ENCODE measurements around the gene FRY.

The FRY gene

DNA sequence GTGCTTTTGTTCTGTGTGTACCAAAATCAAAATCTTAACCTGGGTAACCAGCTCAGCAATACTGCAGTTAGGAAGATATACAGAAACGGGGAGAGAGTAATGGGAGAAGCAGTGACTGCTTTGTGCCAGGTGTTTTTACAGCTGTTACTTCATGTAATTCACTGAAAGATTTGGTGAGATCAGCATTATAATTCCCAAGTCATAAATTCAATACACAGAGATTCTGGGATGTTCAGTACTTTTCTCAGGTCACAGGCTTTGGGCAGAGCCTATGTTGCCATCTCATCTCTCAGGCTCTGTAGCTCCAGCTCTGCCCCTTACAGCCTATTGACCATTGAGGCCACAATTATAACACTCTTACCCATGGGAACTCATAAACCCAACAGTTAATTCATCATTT lies 145.1 kb downstream of the FRY start:
- CTCF ChIA-PET: interaction anchor here (1.8 kb wide), 1 partner anchor 11 kb away, joined by 5 read pairs; no protein-coding TSS in a partner anchor
- no peak for DNase-seq
- no peak overlapping the region for H3K27ac Mint-ChIP-seq
- no peaks in the 10 kb centered on the region for H3K36me3 Mint-ChIP-seq
- no peaks in the 10 kb centered on the region for H3K4me1 Mint-ChIP-seq
- no peaks in the 10 kb centered on the region for H3K9me3 Mint-ChIP-seq
- no peak overlapping the region for H3K4me3 Mint-ChIP-seq
- no peaks in the 10 kb centered on the region for H3K27me3 Mint-ChIP-seq

DNA sequence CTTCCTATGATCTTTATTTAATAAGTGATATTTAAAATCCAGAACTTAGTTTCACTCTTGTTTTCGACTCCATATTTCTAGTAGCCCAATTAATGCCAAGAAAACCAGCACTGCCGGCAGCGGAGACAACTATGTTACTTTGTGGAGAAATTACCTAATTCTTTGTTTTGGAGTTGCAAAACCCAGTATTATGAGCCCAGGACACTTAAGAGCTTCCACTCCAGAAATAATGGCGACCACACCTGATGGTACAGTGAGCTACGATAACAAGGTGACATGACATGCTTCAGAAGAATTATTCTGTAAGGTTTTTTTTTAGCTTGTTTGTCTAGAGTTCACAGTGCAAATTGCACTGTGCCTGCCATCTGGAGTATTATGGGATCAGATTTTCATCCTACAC lies 147.2 kb downstream of the FRY start:
- CTCF ChIA-PET: interaction anchor here (0.7 kb wide), 1 partner anchor 220 kb away, joined by 3 read pairs; no protein-coding TSS in a partner anchor
- DNase-seq: no peak
- Mint-ChIP-seq H3K4me1 (no peaks in the 10 kb centered on the region), H3K27ac (no peak overlapping the region), H3K4me3 (no peak overlapping the region), H3K36me3 (no peaks in the 10 kb centered on the region), H3K9me3 (no peaks in the 10 kb centered on the region), H3K27me3 (no peaks in the 10 kb centered on the region)

DNA sequence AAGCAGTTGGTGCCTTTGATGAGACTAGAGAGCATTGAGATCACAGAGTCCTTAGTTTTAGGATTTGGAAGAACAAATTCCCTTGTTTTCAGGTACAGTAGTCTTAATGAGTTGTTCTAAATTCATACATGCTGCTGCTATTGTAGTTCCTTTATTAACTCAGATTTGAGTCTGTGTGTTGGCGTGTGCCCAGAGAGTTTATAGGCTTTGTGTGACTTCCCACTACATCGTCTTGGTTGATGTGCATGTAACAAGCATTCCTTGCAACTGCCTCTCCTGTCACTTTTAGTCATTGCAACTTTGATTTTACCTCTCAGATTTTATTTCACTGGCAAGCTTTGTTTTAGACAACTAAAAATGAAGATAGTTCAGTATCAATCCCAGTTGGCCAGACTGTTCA lies 148.1 kb downstream of the FRY start:
- CTCF ChIA-PET: no interaction called here
- Mint-ChIP-seq H3K36me3 (no peaks in the 10 kb centered on the region), H3K4me1 (no peaks in the 10 kb centered on the region), H3K27ac (no peak overlapping the region), H3K27me3 (no peaks in the 10 kb centered on the region), H3K9me3 (no peaks in the 10 kb centered on the region), H3K4me3 (no peak overlapping the region)
- no peak for DNase-seq

DNA sequence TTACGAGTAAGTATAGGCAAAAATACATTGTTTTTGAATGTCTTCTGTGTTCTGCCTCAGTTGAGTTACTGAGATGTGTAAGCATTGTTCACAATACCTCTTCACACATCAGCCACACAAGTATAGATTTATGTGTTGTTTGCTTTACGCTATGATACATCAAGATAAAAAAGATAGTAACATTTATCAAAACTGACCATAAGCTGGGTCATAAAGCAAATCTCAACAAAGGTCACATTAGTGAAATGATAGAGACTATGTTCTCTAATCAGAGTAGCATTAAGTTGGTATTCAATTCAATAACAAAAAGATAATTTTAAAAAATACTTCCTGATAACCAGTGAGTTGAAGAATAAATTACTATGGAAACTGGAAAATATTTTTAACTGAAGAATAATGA lies 156.1 kb downstream of the FRY start:
- no peak for DNase-seq
- Mint-ChIP-seq H3K9me3 (no peaks in the 10 kb centered on the region), H3K4me3 (no peak overlapping the region), H3K27me3 (no peaks in the 10 kb centered on the region), H3K27ac (no peak overlapping the region), H3K36me3 (no peaks in the 10 kb centered on the region), H3K4me1 (no peaks in the 10 kb centered on the region)
- CTCF ChIA-PET: no interaction called here

DNA sequence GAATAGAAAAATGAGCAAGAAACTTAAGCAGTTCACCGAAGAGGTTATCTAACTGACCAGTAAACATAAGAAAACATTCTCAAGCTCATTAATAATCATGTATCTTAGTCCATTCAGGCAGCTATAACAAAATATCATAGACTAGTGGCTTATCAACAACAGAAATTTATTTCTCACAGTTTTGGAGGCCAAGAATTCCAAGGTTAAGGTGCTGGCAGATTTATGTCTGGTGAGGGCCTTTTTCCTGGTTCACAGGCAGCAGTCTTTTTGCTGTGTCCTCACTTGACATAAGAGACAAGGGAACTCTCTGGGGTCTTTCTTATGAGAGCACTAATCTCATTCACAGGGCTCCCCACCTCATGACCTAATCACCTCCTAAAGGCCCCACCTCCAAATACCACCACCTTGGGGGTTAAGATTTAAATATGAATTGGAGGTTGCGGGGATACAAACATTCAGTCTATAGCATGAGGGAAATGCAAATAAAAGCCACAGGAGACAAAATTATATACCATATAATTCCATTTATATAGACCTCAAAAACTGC lies 160.0 kb downstream of the FRY start:
- no peaks in the 10 kb centered on the region for H3K4me1 Mint-ChIP-seq
- H3K36me3 Mint-ChIP-seq: no peaks in the 10 kb centered on the region
- H3K9me3 Mint-ChIP-seq: no peaks in the 10 kb centered on the region
- no peak overlapping the region for H3K27ac Mint-ChIP-seq
- H3K4me3 Mint-ChIP-seq: no peak overlapping the region
- CTCF ChIA-PET: no interaction called here
- no peaks in the 10 kb centered on the region for H3K27me3 Mint-ChIP-seq
- no peak for DNase-seq

DNA sequence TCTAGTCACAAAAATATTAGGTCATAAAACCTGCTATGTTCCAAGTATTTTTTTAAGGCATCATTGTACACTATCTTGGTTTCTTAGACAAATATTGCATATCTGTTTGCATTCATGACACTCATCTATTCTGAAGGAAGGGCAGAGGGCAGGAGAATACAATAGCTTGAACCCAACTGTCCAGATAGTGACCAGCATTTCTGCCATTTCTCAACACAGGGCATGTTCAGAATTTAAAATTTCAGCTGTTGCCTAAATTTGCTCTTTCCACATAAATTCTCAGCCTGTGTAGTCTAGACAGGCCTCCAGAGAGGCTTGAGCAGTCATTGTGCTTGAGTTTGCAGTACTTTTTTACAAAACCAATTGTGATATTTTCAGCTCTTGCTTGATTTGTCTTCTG lies 164.1 kb downstream of the FRY start:
- Mint-ChIP-seq H3K36me3 (no peaks in the 10 kb centered on the region), H3K27ac (no peak overlapping the region), H3K27me3 (no peaks in the 10 kb centered on the region), H3K4me1 (no peaks in the 10 kb centered on the region), H3K4me3 (no peak overlapping the region), H3K9me3 (no peaks in the 10 kb centered on the region)
- CTCF ChIA-PET: no interaction called here
- no peak for DNase-seq

DNA sequence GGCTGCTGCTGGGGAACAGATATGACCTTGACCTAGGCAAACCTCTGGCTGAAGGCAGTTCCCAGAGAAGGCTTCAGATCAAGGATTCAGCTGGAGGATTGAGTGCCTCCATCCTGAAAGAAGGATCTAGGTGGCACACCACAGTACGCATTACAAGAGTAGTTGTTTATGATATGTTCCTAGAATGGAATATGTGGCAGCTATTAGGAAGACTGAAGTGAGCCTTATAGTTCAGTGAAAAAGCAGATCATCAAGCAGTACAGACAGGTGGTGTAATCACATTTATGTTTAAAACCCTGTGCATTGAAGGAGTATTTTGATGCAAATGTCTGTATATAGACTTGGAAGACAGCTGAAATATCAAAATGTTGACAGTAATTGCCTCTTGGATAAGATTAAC lies 167.6 kb downstream of the FRY start:
- no peaks in the 10 kb centered on the region for H3K36me3 Mint-ChIP-seq
- H3K27ac Mint-ChIP-seq: no peak overlapping the region
- no peaks in the 10 kb centered on the region for H3K27me3 Mint-ChIP-seq
- CTCF ChIA-PET: no interaction called here
- DNase-seq: no peak
- H3K4me1 Mint-ChIP-seq: no peaks in the 10 kb centered on the region
- no peaks in the 10 kb centered on the region for H3K9me3 Mint-ChIP-seq
- H3K4me3 Mint-ChIP-seq: no peak overlapping the region

DNA sequence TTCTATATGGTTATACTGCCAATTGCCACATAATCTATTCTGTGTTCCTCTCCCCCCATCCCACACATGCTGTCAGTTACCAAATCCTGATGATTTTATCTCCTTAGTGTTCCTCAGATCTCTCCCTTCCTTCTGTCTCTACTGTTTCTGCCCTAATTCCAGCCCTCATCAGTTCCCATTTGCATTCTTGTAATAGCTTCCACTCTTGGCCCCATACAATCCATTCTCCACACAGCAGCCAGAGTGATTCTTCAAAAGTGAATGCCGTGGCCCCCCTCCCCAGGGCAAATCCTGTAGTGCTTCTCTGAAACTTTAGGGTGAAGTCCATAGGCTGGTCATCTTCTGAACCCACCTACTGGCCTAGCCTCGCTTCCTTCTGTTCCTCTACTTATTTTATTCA lies 169.2 kb downstream of the FRY start:
- Mint-ChIP-seq H3K9me3 (no peaks in the 10 kb centered on the region), H3K27ac (no peak overlapping the region), H3K36me3 (no peaks in the 10 kb centered on the region), H3K4me1 (no peaks in the 10 kb centered on the region), H3K4me3 (no peak overlapping the region), H3K27me3 (no peaks in the 10 kb centered on the region)
- DNase-seq: no peak
- CTCF ChIA-PET: no interaction called here

DNA sequence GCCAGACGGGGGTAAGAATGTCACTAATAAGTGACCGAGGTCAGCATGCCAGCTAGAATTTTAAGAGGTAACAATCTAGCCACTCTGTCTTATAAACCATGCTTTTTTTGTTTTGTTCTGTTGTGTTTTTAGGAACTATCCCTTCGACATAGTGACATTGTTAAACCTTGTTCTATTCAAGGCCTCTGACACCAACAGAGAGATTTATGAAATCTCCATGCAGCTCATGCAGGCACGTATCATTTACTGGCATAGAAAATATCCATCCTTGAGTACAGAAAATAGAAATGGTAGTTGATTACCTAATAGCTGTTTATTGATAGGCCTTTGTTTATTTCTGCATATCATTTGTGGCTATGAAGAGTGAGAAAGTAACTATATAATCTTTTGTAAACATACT lies 170.2 kb downstream of the FRY start:
- no peak for DNase-seq
- CTCF ChIA-PET: no interaction called here
- H3K4me3 Mint-ChIP-seq: no peak overlapping the region
- no peaks in the 10 kb centered on the region for H3K9me3 Mint-ChIP-seq
- no peak overlapping the region for H3K27ac Mint-ChIP-seq
- no peaks in the 10 kb centered on the region for H3K4me1 Mint-ChIP-seq
- H3K27me3 Mint-ChIP-seq: no peaks in the 10 kb centered on the region
- H3K36me3 Mint-ChIP-seq: no peaks in the 10 kb centered on the region

DNA sequence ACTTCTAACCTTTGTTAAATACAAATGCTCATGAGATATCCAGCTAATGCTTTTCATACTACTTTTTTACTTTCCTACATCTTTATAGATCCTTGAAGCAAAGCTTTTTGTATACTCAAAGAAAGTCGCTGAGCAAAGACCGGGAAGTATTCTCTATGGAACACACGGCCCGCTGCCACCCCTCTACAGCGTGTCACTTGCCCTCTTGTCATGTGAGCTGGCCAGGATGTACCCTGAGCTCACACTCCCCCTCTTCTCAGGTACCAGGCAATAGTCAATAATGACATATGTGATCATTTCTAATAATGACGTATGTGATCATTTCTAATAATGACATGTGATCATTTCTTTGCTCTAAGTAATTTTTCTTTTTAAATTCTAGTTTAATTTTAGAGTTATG lies 170.7 kb downstream of the FRY start:
- Mint-ChIP-seq H3K4me3 (no peak overlapping the region), H3K36me3 (no peaks in the 10 kb centered on the region), H3K27me3 (no peaks in the 10 kb centered on the region), H3K9me3 (no peaks in the 10 kb centered on the region), H3K27ac (no peak overlapping the region), H3K4me1 (no peaks in the 10 kb centered on the region)
- CTCF ChIA-PET: no interaction called here
- no peak for DNase-seq

DNA sequence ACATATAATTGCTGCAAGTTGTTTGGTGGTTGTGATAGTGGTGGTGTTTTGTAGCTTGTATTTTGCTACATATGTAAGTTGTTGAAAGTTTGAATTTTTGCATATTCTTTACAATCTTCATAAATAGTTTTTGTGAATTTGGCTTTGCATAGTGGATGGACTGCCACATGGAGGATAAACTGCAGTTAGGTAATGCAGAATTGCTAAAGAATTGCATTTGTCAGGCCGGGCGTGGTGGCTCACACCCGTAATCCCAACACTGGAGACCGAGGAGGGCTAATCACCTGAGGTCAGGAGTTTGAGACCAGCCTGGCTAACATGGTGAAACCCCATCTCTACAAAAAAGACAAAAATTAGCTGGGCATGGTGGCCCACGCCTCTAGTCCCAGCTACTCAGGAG lies 171.6 kb downstream of the FRY start:
- H3K27ac Mint-ChIP-seq: no peak overlapping the region
- H3K4me1 Mint-ChIP-seq: no peaks in the 10 kb centered on the region
- no peak overlapping the region for H3K4me3 Mint-ChIP-seq
- no peaks in the 10 kb centered on the region for H3K27me3 Mint-ChIP-seq
- H3K36me3 Mint-ChIP-seq: no peaks in the 10 kb centered on the region
- CTCF ChIA-PET: no interaction called here
- no peaks in the 10 kb centered on the region for H3K9me3 Mint-ChIP-seq
- DNase-seq: no peak

DNA sequence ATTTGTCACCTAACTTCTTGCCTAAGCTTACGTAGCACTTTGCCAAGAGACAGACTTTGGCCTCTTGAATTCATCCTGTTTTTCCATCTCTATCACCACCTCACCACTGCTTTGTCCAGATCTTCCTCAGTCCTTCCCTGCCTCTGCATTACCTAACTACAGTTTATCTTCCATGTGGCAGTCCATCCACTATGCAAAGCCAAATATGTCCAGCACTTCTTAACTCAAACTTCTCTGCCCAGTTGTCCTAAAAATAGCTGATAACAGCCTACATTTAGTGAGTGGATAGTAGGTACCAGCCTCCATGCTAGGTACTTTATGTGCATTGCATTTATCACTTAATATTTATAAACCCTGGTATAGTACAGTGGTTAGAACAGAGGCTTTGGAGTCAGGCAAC lies 172.2 kb downstream of the FRY start:
- no peak for DNase-seq
- no peak overlapping the region for H3K4me3 Mint-ChIP-seq
- H3K4me1 Mint-ChIP-seq: no peaks in the 10 kb centered on the region
- H3K27me3 Mint-ChIP-seq: no peaks in the 10 kb centered on the region
- no peaks in the 10 kb centered on the region for H3K9me3 Mint-ChIP-seq
- CTCF ChIA-PET: no interaction called here
- no peaks in the 10 kb centered on the region for H3K36me3 Mint-ChIP-seq
- no peak overlapping the region for H3K27ac Mint-ChIP-seq

DNA sequence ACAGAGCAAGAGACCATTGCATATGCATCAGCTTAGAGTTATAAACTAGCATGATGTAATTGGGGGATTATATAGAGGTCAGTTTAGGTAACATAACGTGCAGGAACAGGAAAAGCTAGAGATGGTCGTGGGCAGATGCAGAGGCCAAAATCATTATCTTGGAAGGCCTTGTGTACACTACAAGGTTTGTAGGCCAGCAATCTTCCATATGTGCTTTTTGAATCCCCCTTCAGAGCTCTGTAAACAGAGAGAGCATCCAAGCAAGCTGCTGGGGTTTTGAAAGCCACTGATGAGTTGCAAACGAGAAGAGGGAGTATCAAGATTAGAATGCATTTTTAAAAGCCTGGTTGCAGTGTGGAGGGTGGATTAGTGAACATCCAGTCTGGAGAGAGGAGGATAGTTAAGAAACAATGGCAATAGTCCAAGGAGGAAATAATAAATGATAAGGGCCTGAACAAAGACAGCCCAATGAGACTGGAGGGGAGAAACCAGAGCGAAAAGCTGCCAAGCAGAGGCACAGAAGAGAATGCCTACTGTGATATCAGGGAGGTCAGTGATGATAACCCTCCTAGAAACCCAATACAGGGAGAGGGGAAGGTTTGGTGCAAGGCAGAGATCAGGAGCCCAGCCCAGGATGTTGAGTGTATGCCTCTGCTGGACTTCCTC lies 174.0 kb downstream of the FRY start:
- no peaks in the 10 kb centered on the region for H3K36me3 Mint-ChIP-seq
- H3K4me1 Mint-ChIP-seq: no peaks in the 10 kb centered on the region
- no peaks in the 10 kb centered on the region for H3K9me3 Mint-ChIP-seq
- H3K27me3 Mint-ChIP-seq: no peaks in the 10 kb centered on the region
- no peak for DNase-seq
- no peak overlapping the region for H3K4me3 Mint-ChIP-seq
- CTCF ChIA-PET: interaction anchor here (0.7 kb wide), 1 partner anchor 9 kb away, joined by 4 read pairs; no protein-coding TSS in a partner anchor
- H3K27ac Mint-ChIP-seq: no peak overlapping the region

DNA sequence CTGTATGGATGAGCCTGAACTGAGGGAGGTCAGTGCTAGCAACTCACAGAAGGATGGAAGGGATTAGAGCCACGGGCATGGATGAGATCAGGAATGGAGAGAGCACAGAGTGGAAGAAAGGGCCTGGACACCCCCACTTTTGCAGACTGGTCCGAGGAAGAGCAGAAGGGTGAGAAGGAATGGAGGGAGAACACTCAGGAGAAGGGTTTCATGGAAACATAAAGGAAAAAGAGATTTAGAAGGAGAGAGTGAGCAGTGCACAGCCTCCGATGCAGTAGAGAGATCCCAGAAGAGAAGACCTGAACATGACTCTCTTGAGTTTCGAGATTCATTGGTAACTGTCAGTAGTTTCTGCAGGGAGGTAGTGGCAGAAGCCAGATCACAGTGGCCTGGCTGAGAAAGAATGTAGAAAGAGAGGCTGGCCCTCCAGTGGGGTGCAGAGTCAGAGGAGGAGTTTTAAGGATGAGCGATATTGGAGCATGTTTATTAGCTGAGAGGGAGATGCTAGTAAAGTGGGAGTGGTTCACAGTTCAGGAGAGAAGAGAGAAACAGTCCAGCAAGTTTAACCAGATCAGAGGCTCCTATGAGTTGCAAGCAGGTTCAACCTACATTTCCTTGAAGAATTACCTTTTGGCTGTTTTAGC lies 174.6 kb downstream of the FRY start:
- Mint-ChIP-seq H3K9me3 (no peaks in the 10 kb centered on the region), H3K4me3 (no peak overlapping the region), H3K4me1 (no peaks in the 10 kb centered on the region), H3K27me3 (no peaks in the 10 kb centered on the region), H3K27ac (no peak overlapping the region), H3K36me3 (no peaks in the 10 kb centered on the region)
- CTCF ChIA-PET: interaction anchor here (0.7 kb wide), 1 partner anchor 9 kb away, joined by 4 read pairs; no protein-coding TSS in a partner anchor
- no peak for DNase-seq

DNA sequence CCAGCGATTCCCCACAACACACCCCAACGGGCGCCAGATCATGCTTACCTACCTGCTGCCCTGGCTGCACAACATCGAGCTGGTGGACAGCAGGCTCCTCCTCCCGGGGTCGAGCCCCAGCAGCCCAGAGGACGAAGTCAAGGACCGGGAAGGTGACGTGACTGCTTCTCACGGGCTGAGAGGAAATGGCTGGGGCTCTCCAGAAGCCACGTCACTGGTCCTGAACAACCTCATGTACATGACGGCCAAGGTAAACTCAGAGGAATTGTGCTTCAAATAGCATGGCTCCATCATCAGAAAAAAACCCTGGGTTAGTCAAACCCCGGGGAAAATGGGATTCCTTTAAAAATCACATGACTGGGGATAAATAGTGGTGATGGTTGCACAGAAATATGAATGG lies 177.3 kb downstream of the FRY start:
- Mint-ChIP-seq H3K36me3 (no peaks in the 10 kb centered on the region), H3K9me3 (no peaks in the 10 kb centered on the region), H3K4me1 (no peaks in the 10 kb centered on the region), H3K27me3 (no peaks in the 10 kb centered on the region), H3K27ac (no peak overlapping the region), H3K4me3 (no peak overlapping the region)
- no peak for DNase-seq
- CTCF ChIA-PET: no interaction called here

Measured in activated naive CD4-positive, alpha-beta T cell treated with anti-CD3 and anti-CD28 coated beads, Interleukin-2, amount 10 ng/mL, durations not matched to agents 7 days and 5 days (primary cell).